ENCODE data around the gene JAZF1.
"Not testable (repeated sequence)": the region's sequence is repeated elsewhere in the genome, so short reads cannot be mapped to it uniquely, and the experiment has no call there.

Gene JAZF1

GRCh38 chr7:27860800-27861199 lies 319.8 kb downstream of the JAZF1 start:
- DNase-seq = no peak

GRCh38 chr7:27856703-27857485 lies 323.7 kb downstream of the JAZF1 start:
- DNase-seq = not testable (repeated sequence)

GRCh38 chr7:27850531-27850930 lies 330.1 kb downstream of the JAZF1 start:
- DNase-seq = no peak

- DNase-seq = no peak
Observed at GRCh38 chr7:27846388-27846787, 334.2 kb downstream of the JAZF1 start.

GRCh38 chr7:27843584-27844305 lies 336.9 kb downstream of the JAZF1 start:
- DNase-seq = peak; percentile 13

GRCh38 chr7:27842851-27843250 lies 337.7 kb downstream of the JAZF1 start:
- peak; percentile 25 for DNase-seq

- DNase-seq = peak; percentile 89
Observed at GRCh38 chr7:27842094-27842692, 338.4 kb downstream of the JAZF1 start.

GRCh38 chr7:27840760-27841364 lies 339.7 kb downstream of the JAZF1 start:
- DNase-seq = no peak

- no peak for DNase-seq
Observed at GRCh38 chr7:27840313-27840712, 340.3 kb downstream of the JAZF1 start.

- no peak for DNase-seq
Observed at GRCh38 chr7:27839099-27839498, 341.5 kb downstream of the JAZF1 start.

- no peak for DNase-seq
Observed at GRCh38 chr7:27836536-27836935, 344.1 kb downstream of the JAZF1 start.

- no peak for DNase-seq
Observed at GRCh38 chr7:27835376-27835775, 345.2 kb downstream of the JAZF1 start.

GRCh38 chr7:27834179-27834921 lies 346.2 kb downstream of the JAZF1 start:
- no peak for DNase-seq

GRCh38 chr7:27826357-27826756 lies 354.2 kb downstream of the JAZF1 start:
- no peak for DNase-seq

- no peak for DNase-seq
Observed at GRCh38 chr7:27825891-27826290, 354.7 kb downstream of the JAZF1 start.

- no peak for DNase-seq
Observed at GRCh38 chr7:27822245-27822644, 358.4 kb downstream of the JAZF1 start.

- no peak for DNase-seq
Observed at GRCh38 chr7:27812706-27813105, 367.9 kb downstream of the JAZF1 start.

- DNase-seq = no peak
Observed at GRCh38 chr7:27810186-27810585, 370.4 kb downstream of the JAZF1 start.

- DNase-seq = no peak
Observed at GRCh38 chr7:27808626-27809025, 372.0 kb downstream of the JAZF1 start.

- no peak for DNase-seq
Observed at GRCh38 chr7:27804139-27804538, 376.5 kb downstream of the JAZF1 start.

GRCh38 chr7:27802999-27803398 lies 377.6 kb downstream of the JAZF1 start:
- DNase-seq = no peak

GRCh38 chr7:27799212-27799611 lies 381.4 kb downstream of the JAZF1 start:
- no peak for DNase-seq

- DNase-seq = no peak
Observed at GRCh38 chr7:27795977-27796376, 384.6 kb downstream of the JAZF1 start.
